B cell (primary cell): Measurements from ENCODE around the gene FRK.

Experiments
- EZH2 ChIP-seq: IDR thresholded peaks from 2 replicates; pipeline ENCODE4 v1.6.1; 2012; ENCODE audit warnings: borderline replicate concordance, low read depth, mild to moderate bottlenecking, moderate library complexity, low read length; ENCODE audit not compliant: insufficient read depth, poor library complexity, severe bottlenecking
- TF ChIP-seq, protein P1 (sequence below): fragments of 200-600 bp; IDR thresholded peaks from one replicate; pipeline ENCODE4 v1.8.0; 2022; ENCODE audit warnings: antibody characterized with exemption, mild to moderate bottlenecking

DNA sequence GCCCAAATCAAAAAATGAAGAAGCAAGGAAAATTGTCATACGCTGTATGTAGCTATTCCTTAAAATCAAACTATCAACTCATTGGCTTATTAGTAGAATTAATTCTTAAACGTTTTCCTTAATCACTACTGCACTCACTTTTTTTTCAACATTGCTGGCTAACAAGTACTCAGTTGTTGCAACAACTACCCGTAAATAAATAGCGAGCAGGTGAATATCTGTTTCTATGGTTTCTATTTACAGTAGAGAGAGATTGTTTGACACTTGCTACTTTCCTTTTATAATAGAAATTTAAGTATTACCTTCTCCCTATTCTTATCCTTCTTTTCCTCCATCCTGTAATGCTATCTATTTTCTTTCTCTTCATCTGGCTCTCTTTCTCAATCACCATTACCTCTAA lies 25.1 kb downstream of the FRK start:
- TF ChIP-seq, protein P1, sequence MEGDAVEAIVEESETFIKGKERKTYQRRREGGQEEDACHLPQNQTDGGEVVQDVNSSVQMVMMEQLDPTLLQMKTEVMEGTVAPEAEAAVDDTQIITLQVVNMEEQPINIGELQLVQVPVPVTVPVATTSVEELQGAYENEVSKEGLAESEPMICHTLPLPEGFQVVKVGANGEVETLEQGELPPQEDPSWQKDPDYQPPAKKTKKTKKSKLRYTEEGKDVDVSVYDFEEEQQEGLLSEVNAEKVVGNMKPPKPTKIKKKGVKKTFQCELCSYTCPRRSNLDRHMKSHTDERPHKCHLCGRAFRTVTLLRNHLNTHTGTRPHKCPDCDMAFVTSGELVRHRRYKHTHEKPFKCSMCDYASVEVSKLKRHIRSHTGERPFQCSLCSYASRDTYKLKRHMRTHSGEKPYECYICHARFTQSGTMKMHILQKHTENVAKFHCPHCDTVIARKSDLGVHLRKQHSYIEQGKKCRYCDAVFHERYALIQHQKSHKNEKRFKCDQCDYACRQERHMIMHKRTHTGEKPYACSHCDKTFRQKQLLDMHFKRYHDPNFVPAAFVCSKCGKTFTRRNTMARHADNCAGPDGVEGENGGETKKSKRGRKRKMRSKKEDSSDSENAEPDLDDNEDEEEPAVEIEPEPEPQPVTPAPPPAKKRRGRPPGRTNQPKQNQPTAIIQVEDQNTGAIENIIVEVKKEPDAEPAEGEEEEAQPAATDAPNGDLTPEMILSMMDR, result no peak
- no peak for TF ChIP-seq EZH2
